ENCODE data around the gene C8B.

DNA sequence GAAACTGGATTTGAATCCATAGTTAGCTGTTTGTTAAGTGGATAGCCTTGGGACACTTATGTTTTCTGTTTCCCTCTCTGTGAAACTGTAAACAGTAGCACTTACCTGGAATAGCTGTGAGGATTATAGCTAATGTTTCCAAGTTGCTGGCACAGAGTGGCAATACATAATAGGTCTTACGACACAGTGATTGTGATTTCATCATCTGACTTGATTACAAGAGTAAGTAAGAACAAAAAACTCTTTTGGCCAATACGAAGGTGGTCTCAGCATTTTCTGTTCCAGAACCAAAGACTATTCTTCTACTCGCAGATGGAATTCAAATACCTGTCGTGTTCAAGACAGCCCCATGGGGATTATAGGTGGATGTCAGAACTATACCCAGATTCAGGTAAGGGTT lies 2.1 kb downstream of the C8B start:
- TF ChIP-seq, protein P1, sequence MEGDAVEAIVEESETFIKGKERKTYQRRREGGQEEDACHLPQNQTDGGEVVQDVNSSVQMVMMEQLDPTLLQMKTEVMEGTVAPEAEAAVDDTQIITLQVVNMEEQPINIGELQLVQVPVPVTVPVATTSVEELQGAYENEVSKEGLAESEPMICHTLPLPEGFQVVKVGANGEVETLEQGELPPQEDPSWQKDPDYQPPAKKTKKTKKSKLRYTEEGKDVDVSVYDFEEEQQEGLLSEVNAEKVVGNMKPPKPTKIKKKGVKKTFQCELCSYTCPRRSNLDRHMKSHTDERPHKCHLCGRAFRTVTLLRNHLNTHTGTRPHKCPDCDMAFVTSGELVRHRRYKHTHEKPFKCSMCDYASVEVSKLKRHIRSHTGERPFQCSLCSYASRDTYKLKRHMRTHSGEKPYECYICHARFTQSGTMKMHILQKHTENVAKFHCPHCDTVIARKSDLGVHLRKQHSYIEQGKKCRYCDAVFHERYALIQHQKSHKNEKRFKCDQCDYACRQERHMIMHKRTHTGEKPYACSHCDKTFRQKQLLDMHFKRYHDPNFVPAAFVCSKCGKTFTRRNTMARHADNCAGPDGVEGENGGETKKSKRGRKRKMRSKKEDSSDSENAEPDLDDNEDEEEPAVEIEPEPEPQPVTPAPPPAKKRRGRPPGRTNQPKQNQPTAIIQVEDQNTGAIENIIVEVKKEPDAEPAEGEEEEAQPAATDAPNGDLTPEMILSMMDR (IDR thresholded peaks at IDR 0.05; ENCODE audit: insufficient read depth, low read length, poor library complexity, severe bottlenecking): no peak
- no peak for TF ChIP-seq EZH2phosphoT487 (conservative IDR thresholded peaks at IDR 0.05; ENCODE audit: low read length)
